ENCODE data around the gene GTPBP8.

GRCh38 chr3:113013593-113013992 is 22.8 kb downstream of the GTPBP8 start:
- no peak for TF ChIP-seq CTCF (IDR thresholded peaks at IDR 0.05 in 2 of 3, conservative IDR thresholded peaks at IDR 0.05 in 1 of 3; ENCODE audit: control insufficient read depth in 2 of 3, extremely low read depth in 1 of 3, insufficient read depth in 1 of 3, low read depth in 3 of 3, low read length in 3 of 3)
- TF ChIP-seq TCF3 (IDR thresholded peaks at IDR 0.05; ENCODE audit: borderline replicate concordance, insufficient read depth, low read depth, low read length), result no peak
- no peak for TF ChIP-seq BCL11A (IDR thresholded peaks at IDR 0.05; ENCODE audit: low read depth, low read length)
- no peak for TF ChIP-seq SP1 (IDR thresholded peaks at IDR 0.05; ENCODE audit: low read depth, low read length)
- no peak for TF ChIP-seq ZNF274 (IDR thresholded peaks at IDR 0.05; ENCODE audit: insufficient read depth, insufficient read length)
- no peak for TF ChIP-seq NFYB (IDR thresholded peaks at IDR 0.05; ENCODE audit: insufficient read depth, low read depth, low read length)
- TF ChIP-seq PRDM15 (CRISPR knock-in tag; IDR thresholded peaks at IDR 0.05), result no peak
- TF ChIP-seq EZH2 (IDR thresholded peaks at IDR 0.05; ENCODE audit: borderline replicate concordance, control insufficient read depth, low read depth, low read length), result no peak
- no peak for TF ChIP-seq POLR2AphosphoS5 (IDR thresholded peaks at IDR 0.05; ENCODE audit: low read length)
- TF ChIP-seq KLF5 (IDR thresholded peaks at IDR 0.05; ENCODE audit: partially characterized antibody), result no peak
- TF ChIP-seq KAT2A (conservative IDR thresholded peaks at IDR 0.05; ENCODE audit: control insufficient read depth, low read depth, low read length), result no peak

Measured in GM12878 (cell line).